ENCODE data around the gene PTPN6.
A peak's percentile ranks its signal among the peaks of the same experiment; 100 is the strongest.
"Not testable (repeated sequence)": the region's sequence is repeated elsewhere in the genome, so short reads cannot be mapped to it uniquely, and the experiment has no call there.

The PTPN6 gene

DNA sequence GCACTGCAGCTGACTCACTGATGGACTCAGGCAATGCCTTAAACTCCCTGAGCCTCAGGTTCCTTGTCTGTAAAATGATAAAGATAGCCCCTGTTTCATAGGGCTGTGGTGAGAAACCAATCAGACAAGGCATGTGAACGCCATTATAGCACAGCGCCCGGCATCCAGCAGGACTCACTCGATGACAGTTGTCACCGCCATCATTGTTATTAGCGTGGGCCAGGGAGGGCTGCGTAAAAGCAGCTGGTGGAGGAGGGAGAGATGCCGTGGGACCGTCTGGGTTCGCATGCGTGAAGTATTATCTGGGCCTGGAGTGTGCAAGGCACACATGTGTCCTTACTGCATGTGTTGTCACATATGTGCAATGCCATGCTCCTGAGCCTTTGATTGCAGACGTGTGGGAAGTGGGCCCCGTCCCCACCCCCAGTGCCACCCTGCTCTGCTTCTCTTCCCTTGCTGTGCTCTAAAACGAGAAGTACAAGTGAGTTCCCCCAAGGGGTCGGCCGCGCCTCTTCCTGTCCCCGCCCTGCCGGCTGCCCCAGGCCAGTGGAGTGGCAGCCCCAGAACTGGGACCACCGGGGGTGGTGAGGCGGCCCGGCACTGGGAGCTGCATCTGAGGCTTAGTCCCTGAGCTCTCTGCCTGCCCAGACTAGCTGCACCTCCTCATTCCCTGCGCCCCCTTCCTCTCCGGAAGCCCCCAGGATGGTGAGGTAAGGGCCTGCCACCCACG is at the start of gene PTPN6:
PTPN6 (plus strand) TSS at position 546 of the 730 bp plus-strand sequence; CDS start at position 703, 157 bp downstream.
- TF ChIP-seq, protein P1, sequence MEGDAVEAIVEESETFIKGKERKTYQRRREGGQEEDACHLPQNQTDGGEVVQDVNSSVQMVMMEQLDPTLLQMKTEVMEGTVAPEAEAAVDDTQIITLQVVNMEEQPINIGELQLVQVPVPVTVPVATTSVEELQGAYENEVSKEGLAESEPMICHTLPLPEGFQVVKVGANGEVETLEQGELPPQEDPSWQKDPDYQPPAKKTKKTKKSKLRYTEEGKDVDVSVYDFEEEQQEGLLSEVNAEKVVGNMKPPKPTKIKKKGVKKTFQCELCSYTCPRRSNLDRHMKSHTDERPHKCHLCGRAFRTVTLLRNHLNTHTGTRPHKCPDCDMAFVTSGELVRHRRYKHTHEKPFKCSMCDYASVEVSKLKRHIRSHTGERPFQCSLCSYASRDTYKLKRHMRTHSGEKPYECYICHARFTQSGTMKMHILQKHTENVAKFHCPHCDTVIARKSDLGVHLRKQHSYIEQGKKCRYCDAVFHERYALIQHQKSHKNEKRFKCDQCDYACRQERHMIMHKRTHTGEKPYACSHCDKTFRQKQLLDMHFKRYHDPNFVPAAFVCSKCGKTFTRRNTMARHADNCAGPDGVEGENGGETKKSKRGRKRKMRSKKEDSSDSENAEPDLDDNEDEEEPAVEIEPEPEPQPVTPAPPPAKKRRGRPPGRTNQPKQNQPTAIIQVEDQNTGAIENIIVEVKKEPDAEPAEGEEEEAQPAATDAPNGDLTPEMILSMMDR (IDR thresholded peaks at IDR 0.05; ENCODE audit: borderline replicate concordance, insufficient read depth, low read depth, low read length): no peak
- H3K4me3 ChIP-seq (ENCODE audit: low read depth, low read length): peak within 1 kb of the TSS; percentile 97

GRCh38 chr12:6902448-6902847 is 48.7 kb upstream of the PTPN6 start:
- no peak overlapping the region for H3K4me3 ChIP-seq (ENCODE audit: low read depth, low read length)
- TF ChIP-seq, protein P1 (IDR thresholded peaks at IDR 0.05; ENCODE audit: borderline replicate concordance, insufficient read depth, low read depth, low read length): no peak

DNA sequence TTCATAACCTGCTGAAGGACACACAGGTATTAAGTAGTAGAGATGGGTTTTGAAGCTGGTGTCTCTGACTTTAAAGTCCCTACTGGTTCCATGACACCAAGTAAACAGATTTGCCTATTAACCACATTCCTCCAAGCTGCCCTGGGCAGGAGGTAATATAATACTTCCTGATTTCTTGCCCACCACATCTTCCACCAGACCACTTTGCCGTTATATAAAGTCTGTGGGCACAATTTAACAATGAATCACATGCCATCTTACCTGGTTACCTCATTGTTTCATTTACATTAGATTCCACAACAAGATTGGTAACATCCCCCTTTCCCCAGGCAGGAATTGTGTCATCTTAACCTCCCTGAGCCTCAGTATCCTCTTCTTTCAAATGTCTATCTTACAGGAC is 47.4 kb upstream of the PTPN6 start:
- no peak overlapping the region for H3K4me3 ChIP-seq (ENCODE audit: low read depth, low read length)
- TF ChIP-seq, protein P1 (IDR thresholded peaks at IDR 0.05; ENCODE audit: borderline replicate concordance, insufficient read depth, low read depth, low read length): no peak

GRCh38 chr12:6904280-6905276 is 46.6 kb upstream of the PTPN6 start, which contains the start of gene LRRC23:
Gene LRRC23 (plus strand): TSS chr12:6904822. CDS start chr12:6905634, 812 bp downstream.
- peak within 1 kb of the TSS; percentile 78 for H3K4me3 ChIP-seq (ENCODE audit: low read depth, low read length)
- TF ChIP-seq, protein P1 (IDR thresholded peaks at IDR 0.05; ENCODE audit: borderline replicate concordance, insufficient read depth, low read depth, low read length): no peak

GRCh38 chr12:6905414-6906040 is 45.6 kb upstream of the PTPN6 start:
- peak overlapping the region; percentile 78 for H3K4me3 ChIP-seq (ENCODE audit: low read depth, low read length)
- TF ChIP-seq, protein P1 (IDR thresholded peaks at IDR 0.05; ENCODE audit: borderline replicate concordance, insufficient read depth, low read depth, low read length): no peak

- H3K4me3 ChIP-seq (ENCODE audit: low read depth, low read length): not testable (repeated sequence)
Observed at GRCh38 chr12:6908141-6908540, 43.0 kb upstream of the PTPN6 start.
